Measurements from ENCODE around the gene BRIP1. TPM values are rescaled to one million over a fixed set of nuclear protein-coding genes. Genes with fewer than 3 reads are reported as not detected.
A peak's percentile ranks its signal among the peaks of the same experiment; 100 is the strongest.

BRIP1 gene
- total and polyA plus RNA-seq, 9 of the 15 experiments (the other 6 are each of a cell fraction or from before 2014, with no cell fraction given) = 2.4 to 17.5 (median 11.2) TPM

DNA sequence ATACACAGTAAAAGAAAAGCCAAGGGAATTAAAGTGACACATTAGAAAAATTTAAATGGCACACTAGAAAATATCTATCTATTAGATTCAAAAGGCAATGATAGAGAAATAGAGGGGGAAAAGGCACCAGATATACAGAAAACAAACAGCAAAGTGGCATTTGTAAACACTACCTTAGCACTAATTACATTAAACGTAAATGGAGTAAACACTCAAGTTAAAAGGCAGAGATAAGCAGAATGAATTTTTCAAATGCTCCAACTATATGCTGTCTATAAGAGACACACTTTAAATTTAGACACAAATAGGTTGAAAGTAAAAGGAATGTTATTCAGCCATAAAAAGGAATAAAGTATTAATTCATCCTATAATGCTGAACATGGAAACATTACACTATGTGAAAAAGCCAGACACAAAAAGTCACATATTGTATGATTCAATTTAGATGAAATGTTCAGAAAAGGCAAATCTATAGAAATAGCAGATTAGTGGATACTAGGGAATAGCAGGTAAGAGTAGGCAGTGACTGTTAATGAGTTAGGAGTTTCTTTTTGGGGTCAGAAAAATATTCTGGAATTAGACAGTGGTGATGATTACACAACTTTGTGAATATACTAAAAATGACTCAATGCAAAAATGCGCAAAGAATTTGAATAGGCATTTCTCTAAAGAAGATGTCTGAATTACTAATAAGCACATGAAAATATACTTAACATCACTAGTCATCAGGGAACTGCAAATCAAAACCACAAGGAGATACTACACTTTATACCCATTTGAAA, 92.4 kb downstream of the BRIP1 start (continued):
- TF ChIP-seq, protein P1, sequence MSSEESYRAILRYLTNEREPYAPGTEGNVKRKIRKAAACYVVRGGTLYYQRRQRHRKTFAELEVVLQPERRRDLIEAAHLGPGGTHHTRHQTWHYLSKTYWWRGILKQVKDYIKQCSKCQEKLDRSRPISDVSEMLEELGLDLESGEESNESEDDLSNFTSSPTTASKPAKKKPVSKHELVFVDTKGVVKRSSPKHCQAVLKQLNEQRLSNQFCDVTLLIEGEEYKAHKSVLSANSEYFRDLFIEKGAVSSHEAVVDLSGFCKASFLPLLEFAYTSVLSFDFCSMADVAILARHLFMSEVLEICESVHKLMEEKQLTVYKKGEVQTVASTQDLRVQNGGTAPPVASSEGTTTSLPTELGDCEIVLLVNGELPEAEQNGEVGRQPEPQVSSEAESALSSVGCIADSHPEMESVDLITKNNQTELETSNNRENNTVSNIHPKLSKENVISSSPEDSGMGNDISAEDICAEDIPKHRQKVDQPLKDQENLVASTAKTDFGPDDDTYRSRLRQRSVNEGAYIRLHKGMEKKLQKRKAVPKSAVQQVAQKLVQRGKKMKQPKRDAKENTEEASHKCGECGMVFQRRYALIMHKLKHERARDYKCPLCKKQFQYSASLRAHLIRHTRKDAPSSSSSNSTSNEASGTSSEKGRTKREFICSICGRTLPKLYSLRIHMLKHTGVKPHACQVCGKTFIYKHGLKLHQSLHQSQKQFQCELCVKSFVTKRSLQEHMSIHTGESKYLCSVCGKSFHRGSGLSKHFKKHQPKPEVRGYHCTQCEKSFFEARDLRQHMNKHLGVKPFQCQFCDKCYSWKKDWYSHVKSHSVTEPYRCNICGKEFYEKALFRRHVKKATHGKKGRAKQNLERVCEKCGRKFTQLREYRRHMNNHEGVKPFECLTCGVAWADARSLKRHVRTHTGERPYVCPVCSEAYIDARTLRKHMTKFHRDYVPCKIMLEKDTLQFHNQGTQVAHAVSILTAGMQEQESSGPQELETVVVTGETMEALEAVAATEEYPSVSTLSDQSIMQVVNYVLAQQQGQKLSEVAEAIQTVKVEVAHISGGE (CRISPR knock-in tag; IDR thresholded peaks at IDR 0.05) = peak in 1 of 3 experiments; percentile 88; a peak in 1 of 6 replicates
- TF ChIP-seq XRCC4 (IDR thresholded peaks at IDR 0.05; ENCODE audit: extremely low read depth, insufficient read depth, insufficient read length) = no peak
- no peak for TF ChIP-seq GABPB1 (CRISPR knock-in tag; IDR thresholded peaks at IDR 0.05)
- no peak for TF ChIP-seq SMAD4 (CRISPR knock-in tag; conservative IDR thresholded peaks at IDR 0.05)
- TF ChIP-seq RBM25 (IDR thresholded peaks at IDR 0.05; ENCODE audit: low read depth, low read length, severe bottlenecking) = peak; percentile 75
- peak; percentile 78 for TF ChIP-seq ZNF354B (CRISPR knock-in tag; IDR thresholded peaks at IDR 0.05)
- 0 out of 3 replicates have a peak, but pooled peaks of 1 of the 2 experiments have one; percentile 42 for TF ChIP-seq CBX3 (IDR thresholded peaks at IDR 0.05; ENCODE audit: borderline replicate concordance in 1 of 2, low read length in 2 of 2)
- TF ChIP-seq, protein P2, sequence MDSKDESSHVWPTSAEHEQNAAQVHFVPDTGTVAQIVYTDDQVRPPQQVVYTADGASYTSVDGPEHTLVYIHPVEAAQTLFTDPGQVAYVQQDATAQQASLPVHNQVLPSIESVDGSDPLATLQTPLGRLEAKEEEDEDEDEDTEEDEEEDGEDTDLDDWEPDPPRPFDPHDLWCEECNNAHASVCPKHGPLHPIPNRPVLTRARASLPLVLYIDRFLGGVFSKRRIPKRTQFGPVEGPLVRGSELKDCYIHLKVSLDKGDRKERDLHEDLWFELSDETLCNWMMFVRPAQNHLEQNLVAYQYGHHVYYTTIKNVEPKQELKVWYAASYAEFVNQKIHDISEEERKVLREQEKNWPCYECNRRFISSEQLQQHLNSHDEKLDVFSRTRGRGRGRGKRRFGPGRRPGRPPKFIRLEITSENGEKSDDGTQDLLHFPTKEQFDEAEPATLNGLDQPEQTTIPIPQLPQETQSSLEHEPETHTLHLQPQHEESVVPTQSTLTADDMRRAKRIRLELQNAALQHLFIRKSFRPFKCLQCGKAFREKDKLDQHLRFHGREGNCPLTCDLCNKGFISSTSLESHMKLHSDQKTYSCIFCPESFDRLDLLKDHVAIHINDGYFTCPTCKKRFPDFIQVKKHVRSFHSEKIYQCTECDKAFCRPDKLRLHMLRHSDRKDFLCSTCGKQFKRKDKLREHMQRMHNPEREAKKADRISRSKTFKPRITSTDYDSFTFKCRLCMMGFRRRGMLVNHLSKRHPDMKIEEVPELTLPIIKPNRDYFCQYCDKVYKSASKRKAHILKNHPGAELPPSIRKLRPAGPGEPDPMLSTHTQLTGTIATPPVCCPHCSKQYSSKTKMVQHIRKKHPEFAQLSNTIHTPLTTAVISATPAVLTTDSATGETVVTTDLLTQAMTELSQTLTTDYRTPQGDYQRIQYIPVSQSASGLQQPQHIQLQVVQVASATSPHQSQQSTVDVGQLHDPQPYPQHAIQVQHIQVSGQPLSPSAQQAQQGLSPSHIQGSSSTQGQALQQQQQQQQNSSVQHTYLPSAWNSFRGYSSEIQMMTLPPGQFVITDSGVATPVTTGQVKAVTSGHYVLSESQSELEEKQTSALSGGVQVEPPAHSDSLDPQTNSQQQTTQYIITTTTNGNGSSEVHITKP (IDR thresholded peaks at IDR 0.05; ENCODE audit: partially characterized antibody) = no peak
- TF ChIP-seq CCNT2 (IDR thresholded peaks at IDR 0.05; ENCODE audit: borderline replicate concordance, extremely low read depth, insufficient read length, low read depth, low read length) = no peak
- no peak for TF ChIP-seq PURB (CRISPR knock-in tag; IDR thresholded peaks at IDR 0.05; ENCODE audit: low read depth)
- no peak for TF ChIP-seq PTRF (tag; IDR thresholded peaks at IDR 0.05)
- no peak for TF ChIP-seq ARHGAP35 (IDR thresholded peaks at IDR 0.05; ENCODE audit: partially characterized antibody)
- no peak for TF ChIP-seq NEUROD1 (IDR thresholded peaks at IDR 0.05; ENCODE audit: borderline replicate concordance, low read depth, low read length, partially characterized antibody)
- TF ChIP-seq KAT8 (IDR thresholded peaks at IDR 0.05; ENCODE audit: low read depth) = no peak
